SK-N-SH treated with all-trans-retinoic acid at 6 μM for 48 hours (cell line): ENCODE results near the gene CACTIN.
A peak's percentile ranks its signal among the peaks of the same experiment; 100 is the strongest.

Source experiments
- ARNTL ChIP-seq: fragments of 450-650 bp; formaldehyde crosslinking; IDR thresholded peaks from 2 replicates; pipeline ENCODE4 v1.5.0; 2020; ENCODE audit warnings: low read depth, mild to moderate bottlenecking, moderate library complexity, borderline replicate concordance
- ISL1 ChIP-seq: fragments of 250-450 bp; sonication (Bioruptor Pico); IDR thresholded peaks from 2 replicates; pipeline ENCODE4 v2.1.2; 2022; ENCODE audit warnings: mild to moderate bottlenecking, moderate library complexity
- OSR1 ChIP-seq: fragments of 250-450 bp; sonication (Bioruptor Pico); IDR thresholded peaks from 2 replicates; pipeline ENCODE4 v1.8.0; 2022; ENCODE audit warnings: moderate library complexity, mild to moderate bottlenecking, inconsistent platforms
- PPARA ChIP-seq: fragments of 250-450 bp; sonication (Bioruptor Pico); IDR thresholded peaks from 2 replicates; pipeline ENCODE4 v1.5.0; 2020; ENCODE audit warnings: mild to moderate bottlenecking, borderline replicate concordance
- TCF4 ChIP-seq: fragments of 250-450 bp; sonication (Bioruptor Pico); IDR thresholded peaks from 2 replicates; pipeline ENCODE4 v1.8.0; 2021; ENCODE audit warnings: mild to moderate bottlenecking, moderate library complexity, borderline replicate concordance
- TOX ChIP-seq: fragments of 250-450 bp; sonication (Bioruptor Pico); IDR thresholded peaks from 2 replicates; pipeline ENCODE4 v1.8.0; 2021; ENCODE audit warnings: mild to moderate bottlenecking, moderate library complexity, borderline replicate concordance
- ZC3H10 ChIP-seq: fragments of 250-450 bp; sonication (Bioruptor Pico); IDR thresholded peaks from 2 replicates; pipeline ENCODE4 v1.5.1; 2021; ENCODE audit warnings: mild to moderate bottlenecking, moderate library complexity
- ZFP30 ChIP-seq: fragments of 450-650 bp; formaldehyde crosslinking; IDR thresholded peaks from 2 replicates; pipeline ENCODE4 v1.5.0; 2022; ENCODE audit warnings: mild to moderate bottlenecking, moderate library complexity
- ZNF8 ChIP-seq: fragments of 450-650 bp; formaldehyde crosslinking; IDR thresholded peaks from 2 replicates; pipeline ENCODE4 v1.5.0; 2020; ENCODE audit warnings: mild to moderate bottlenecking, moderate library complexity
- TF ChIP-seq, protein P1 (sequence below): fragments of 250-450 bp; sonication (Bioruptor Pico); IDR thresholded peaks from 2 replicates; pipeline ENCODE4 v1.8.0; 2020; ENCODE audit warnings: mild to moderate bottlenecking, moderate library complexity, borderline replicate concordance
- TF ChIP-seq, protein P2 (sequence below): fragments of 250-450 bp; sonication (Bioruptor Pico); IDR thresholded peaks from 2 replicates; pipeline ENCODE4 v1.5.1; 2020; ENCODE audit warnings: low read depth, mild to moderate bottlenecking, moderate library complexity
- TF ChIP-seq, protein P3 (sequence below): fragments of 250-450 bp; sonication (Bioruptor Pico); IDR thresholded peaks from 2 replicates; pipeline ENCODE4 v1.8.0; 2021; ENCODE audit warnings: low read depth, mild to moderate bottlenecking, moderate library complexity, borderline replicate concordance
- TF ChIP-seq, protein P4 (sequence below): fragments of 250-450 bp; sonication (Bioruptor Pico); IDR thresholded peaks from 2 replicates; pipeline ENCODE4 v1.5.0; 2020; ENCODE audit warnings: mild to moderate bottlenecking, moderate library complexity

DNA sequence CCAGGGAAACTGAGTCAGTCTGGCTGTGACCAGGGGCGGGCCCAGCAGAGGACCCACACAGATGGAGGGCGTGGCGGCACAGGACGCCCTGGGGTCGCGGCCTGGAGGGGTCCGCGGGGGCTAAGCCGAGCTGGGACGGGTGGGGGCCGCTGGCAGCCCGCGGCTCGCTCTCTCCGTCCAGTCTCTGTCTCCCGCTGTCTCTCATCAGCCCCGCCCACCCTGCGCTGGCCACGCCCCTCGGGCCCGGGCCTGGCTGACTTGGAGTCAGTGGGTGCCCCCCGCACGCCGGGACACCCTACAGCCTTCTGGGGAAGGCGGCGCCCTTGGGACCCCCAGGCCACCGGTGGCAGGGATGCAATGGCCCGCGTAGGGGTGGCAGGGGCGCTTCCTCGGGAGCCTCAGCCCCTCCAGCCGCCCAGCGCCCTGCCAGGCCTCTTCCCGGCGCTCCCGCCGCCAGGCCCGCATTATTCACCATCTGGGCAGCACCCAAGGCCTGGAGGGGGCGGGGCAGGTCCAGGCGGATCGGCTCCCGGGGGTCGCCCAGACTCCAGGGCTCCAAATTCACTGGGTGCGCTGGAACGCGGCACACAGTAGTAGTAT is 19.8 kb downstream of the CACTIN start, which contains the start of gene TBXA2R:
- TF ChIP-seq ZC3H10 (CRISPR knock-in tag): no peak
- TF ChIP-seq ARNTL (CRISPR knock-in tag): no peak
- TF ChIP-seq TCF4 (CRISPR knock-in tag): peak; percentile 39; the same call in 1 of the 2 replicates
- TF ChIP-seq, protein P1, sequence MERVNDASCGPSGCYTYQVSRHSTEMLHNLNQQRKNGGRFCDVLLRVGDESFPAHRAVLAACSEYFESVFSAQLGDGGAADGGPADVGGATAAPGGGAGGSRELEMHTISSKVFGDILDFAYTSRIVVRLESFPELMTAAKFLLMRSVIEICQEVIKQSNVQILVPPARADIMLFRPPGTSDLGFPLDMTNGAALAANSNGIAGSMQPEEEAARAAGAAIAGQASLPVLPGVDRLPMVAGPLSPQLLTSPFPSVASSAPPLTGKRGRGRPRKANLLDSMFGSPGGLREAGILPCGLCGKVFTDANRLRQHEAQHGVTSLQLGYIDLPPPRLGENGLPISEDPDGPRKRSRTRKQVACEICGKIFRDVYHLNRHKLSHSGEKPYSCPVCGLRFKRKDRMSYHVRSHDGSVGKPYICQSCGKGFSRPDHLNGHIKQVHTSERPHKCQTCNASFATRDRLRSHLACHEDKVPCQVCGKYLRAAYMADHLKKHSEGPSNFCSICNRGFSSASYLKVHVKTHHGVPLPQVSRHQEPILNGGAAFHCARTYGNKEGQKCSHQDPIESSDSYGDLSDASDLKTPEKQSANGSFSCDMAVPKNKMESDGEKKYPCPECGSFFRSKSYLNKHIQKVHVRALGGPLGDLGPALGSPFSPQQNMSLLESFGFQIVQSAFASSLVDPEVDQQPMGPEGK (CRISPR knock-in tag): no peak
- TF ChIP-seq ZNF8 (CRISPR knock-in tag): no peak
- no peak for TF ChIP-seq ZFP30 (CRISPR knock-in tag)
- TF ChIP-seq, protein P2, sequence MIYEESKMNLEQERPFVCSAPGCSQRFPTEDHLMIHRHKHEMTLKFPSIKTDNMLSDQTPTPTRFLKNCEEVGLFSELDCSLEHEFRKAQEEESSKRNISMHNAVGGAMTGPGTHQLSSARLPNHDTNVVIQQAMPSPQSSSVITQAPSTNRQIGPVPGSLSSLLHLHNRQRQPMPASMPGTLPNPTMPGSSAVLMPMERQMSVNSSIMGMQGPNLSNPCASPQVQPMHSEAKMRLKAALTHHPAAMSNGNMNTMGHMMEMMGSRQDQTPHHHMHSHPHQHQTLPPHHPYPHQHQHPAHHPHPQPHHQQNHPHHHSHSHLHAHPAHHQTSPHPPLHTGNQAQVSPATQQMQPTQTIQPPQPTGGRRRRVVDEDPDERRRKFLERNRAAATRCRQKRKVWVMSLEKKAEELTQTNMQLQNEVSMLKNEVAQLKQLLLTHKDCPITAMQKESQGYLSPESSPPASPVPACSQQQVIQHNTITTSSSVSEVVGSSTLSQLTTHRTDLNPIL (CRISPR knock-in tag): no peak
- TF ChIP-seq OSR1 (CRISPR knock-in tag): no peak
- no peak for TF ChIP-seq PPARA (CRISPR knock-in tag)
- TF ChIP-seq ISL1: no peak
- TF ChIP-seq, protein P3, sequence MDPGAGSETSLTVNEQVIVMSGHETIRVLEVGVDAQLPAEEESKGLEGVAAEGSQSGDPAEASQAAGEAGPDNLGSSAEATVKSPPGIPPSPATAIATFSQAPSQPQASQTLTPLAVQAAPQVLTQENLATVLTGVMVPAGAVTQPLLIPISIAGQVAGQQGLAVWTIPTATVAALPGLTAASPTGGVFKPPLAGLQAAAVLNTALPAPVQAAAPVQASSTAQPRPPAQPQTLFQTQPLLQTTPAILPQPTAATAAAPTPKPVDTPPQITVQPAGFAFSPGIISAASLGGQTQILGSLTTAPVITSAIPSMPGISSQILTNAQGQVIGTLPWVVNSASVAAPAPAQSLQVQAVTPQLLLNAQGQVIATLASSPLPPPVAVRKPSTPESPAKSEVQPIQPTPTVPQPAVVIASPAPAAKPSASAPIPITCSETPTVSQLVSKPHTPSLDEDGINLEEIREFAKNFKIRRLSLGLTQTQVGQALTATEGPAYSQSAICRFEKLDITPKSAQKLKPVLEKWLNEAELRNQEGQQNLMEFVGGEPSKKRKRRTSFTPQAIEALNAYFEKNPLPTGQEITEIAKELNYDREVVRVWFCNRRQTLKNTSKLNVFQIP: no peak
- TF ChIP-seq TOX: no peak
- TF ChIP-seq, protein P4, sequence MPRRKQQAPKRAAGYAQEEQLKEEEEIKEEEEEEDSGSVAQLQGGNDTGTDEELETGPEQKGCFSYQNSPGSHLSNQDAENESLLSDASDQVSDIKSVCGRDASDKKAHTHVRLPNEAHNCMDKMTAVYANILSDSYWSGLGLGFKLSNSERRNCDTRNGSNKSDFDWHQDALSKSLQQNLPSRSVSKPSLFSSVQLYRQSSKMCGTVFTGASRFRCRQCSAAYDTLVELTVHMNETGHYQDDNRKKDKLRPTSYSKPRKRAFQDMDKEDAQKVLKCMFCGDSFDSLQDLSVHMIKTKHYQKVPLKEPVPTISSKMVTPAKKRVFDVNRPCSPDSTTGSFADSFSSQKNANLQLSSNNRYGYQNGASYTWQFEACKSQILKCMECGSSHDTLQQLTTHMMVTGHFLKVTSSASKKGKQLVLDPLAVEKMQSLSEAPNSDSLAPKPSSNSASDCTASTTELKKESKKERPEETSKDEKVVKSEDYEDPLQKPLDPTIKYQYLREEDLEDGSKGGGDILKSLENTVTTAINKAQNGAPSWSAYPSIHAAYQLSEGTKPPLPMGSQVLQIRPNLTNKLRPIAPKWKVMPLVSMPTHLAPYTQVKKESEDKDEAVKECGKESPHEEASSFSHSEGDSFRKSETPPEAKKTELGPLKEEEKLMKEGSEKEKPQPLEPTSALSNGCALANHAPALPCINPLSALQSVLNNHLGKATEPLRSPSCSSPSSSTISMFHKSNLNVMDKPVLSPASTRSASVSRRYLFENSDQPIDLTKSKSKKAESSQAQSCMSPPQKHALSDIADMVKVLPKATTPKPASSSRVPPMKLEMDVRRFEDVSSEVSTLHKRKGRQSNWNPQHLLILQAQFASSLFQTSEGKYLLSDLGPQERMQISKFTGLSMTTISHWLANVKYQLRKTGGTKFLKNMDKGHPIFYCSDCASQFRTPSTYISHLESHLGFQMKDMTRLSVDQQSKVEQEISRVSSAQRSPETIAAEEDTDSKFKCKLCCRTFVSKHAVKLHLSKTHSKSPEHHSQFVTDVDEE (CRISPR knock-in tag): no peak
